DOHH2 (cell line): Measurements from ENCODE around the gene ADRA1B.

Experiments
- H3F3A ChIP-seq: fragments of 200-600 bp; sonication (generic), shearing (Covaris generic); 2 replicates; pipeline ENCODE4 v1.6.0; 2016; ENCODE audit warnings: antibody characterized with exemption, mild to moderate bottlenecking; ENCODE audit not compliant: control insufficient read depth, insufficient read depth
- H3K27ac ChIP-seq: fragments of 200-600 bp; sonication (generic); 2 replicates; pipeline ENCODE4 v1.5.1; 2014; ENCODE audit warnings: low read depth, mild to moderate bottlenecking, low read length, moderate library complexity
- H3K27me3 ChIP-seq: fragments of 200-600 bp; sonication (generic); 2 replicates; pipeline ENCODE4 v1.6.1; 2014; ENCODE audit warnings: mild to moderate bottlenecking, low read length, mixed read lengths; ENCODE audit not compliant: control insufficient read depth
- H3K36me3 ChIP-seq: fragments of 200-600 bp; sonication (generic); 2 replicates; pipeline ENCODE4 v1.6.1; 2014; ENCODE audit warnings: mild to moderate bottlenecking, low read length, moderate library complexity, mixed read lengths; ENCODE audit not compliant: control insufficient read depth
- H3K4me1 ChIP-seq: fragments of 200-600 bp; sonication (generic); 2 replicates; pipeline ENCODE4 v1.6.1; 2014; ENCODE audit warnings: mild to moderate bottlenecking, low read length, mixed read lengths; ENCODE audit not compliant: control insufficient read depth
- H3K4me2 ChIP-seq: fragments of 200-600 bp; sonication (generic); 2 replicates; pipeline ENCODE4 v1.6.0; 2014; ENCODE audit warnings: mild to moderate bottlenecking, low read length, moderate library complexity
- H3K4me3 ChIP-seq: fragments of 200-600 bp; sonication (generic); 2 replicates; pipeline ENCODE4 v1.5.1; 2014; ENCODE audit warnings: mild to moderate bottlenecking, low read length, mixed read lengths
- H3K79me2 ChIP-seq: fragments of 200-600 bp; sonication (generic); 2 replicates; pipeline ENCODE4 v1.6.1; 2014; ENCODE audit warnings: mild to moderate bottlenecking, low read length, mixed read lengths; ENCODE audit not compliant: control insufficient read depth
- H3K9me2 ChIP-seq: fragments of 200-600 bp; sonication (generic); replicated peaks from 2 replicates; pipeline ENCODE4 v1.6.1; 2014; ENCODE audit warnings: mild to moderate bottlenecking, low read length, mixed read lengths; ENCODE audit not compliant: control insufficient read depth
- H3K9me3 ChIP-seq: fragments of 200-600 bp; sonication (generic); 2 replicates; pipeline ENCODE4 v1.6.1; 2014; ENCODE audit warnings: antibody characterized with exemption, low read length, mixed read lengths; ENCODE audit not compliant: control insufficient read depth, insufficient read depth
- H4K20me1 ChIP-seq: fragments of 200-600 bp; sonication (generic); 2 replicates; pipeline ENCODE4 v1.6.0; 2014; ENCODE audit warnings: low read depth, mild to moderate bottlenecking, antibody characterized with exemption, low read length, moderate library complexity; ENCODE audit not compliant: control insufficient read depth, insufficient read depth
- CTCF ChIP-seq: fragments of 200-600 bp; sonication (generic); IDR thresholded peaks from one replicate; pipeline ENCODE4 v1.5.1; 2014; ENCODE audit warnings: antibody characterized with exemption, mild to moderate bottlenecking, low read depth, low read length; ENCODE audit not compliant: poor library complexity, severe bottlenecking
- EZH2phosphoT487 ChIP-seq: fragments of 200-600 bp; sonication (generic); IDR thresholded peaks from 2 replicates; pipeline ENCODE4 v1.6.1; 2017; ENCODE audit warnings: borderline replicate concordance, mild to moderate bottlenecking, antibody characterized with exemption, low read length, moderate library complexity, mixed read lengths

The ADRA1B gene

GRCh38 chr5:159905496-159905895 lies 10.8 kb upstream of the ADRA1B start:
- H3K36me3 ChIP-seq: no peaks in the 10 kb centered on the region
- H4K20me1 ChIP-seq: no peaks in the 10 kb centered on the region
- no peaks in the 10 kb centered on the region for H3K4me1 ChIP-seq
- no peaks in the 10 kb centered on the region for H3K79me2 ChIP-seq
- H3K9me2 ChIP-seq: no peaks in the 10 kb centered on the region
- peaks cover 19% of the 10 kb centered on the region; the same call in 1 of the 2 replicates for H3K27me3 ChIP-seq
- no peak for TF ChIP-seq CTCF
- TF ChIP-seq EZH2phosphoT487: no peak
- H3K4me3 ChIP-seq: no peak overlapping the region
- H3K4me2 ChIP-seq: no peak overlapping the region
- H3K27ac ChIP-seq: no peak overlapping the region
- H3K9me3 ChIP-seq: no peaks in the 10 kb centered on the region
- H3F3A ChIP-seq: no peaks in the 10 kb centered on the region

- peaks cover 21% of the 10 kb centered on the region; the same call in 1 of the 2 replicates for H3K27me3 ChIP-seq
- no peaks in the 10 kb centered on the region for H3F3A ChIP-seq
- H3K9me3 ChIP-seq: no peaks in the 10 kb centered on the region
- H3K9me2 ChIP-seq: no peaks in the 10 kb centered on the region
- H4K20me1 ChIP-seq: no peaks in the 10 kb centered on the region
- H3K79me2 ChIP-seq: no peaks in the 10 kb centered on the region
- H3K36me3 ChIP-seq: no peaks in the 10 kb centered on the region
- H3K4me1 ChIP-seq: no peaks in the 10 kb centered on the region
- no peak for TF ChIP-seq EZH2phosphoT487
- no peak for TF ChIP-seq CTCF
- no peak overlapping the region for H3K4me2 ChIP-seq
- no peak overlapping the region for H3K4me3 ChIP-seq
- H3K27ac ChIP-seq: no peak overlapping the region
These were observed 9.8 kb upstream of the ADRA1B start for GRCh38 chr5:159906463-159906862.

- H3K27me3 ChIP-seq: peaks cover 21% of the 10 kb centered on the region; the same call in 1 of the 2 replicates
- TF ChIP-seq EZH2phosphoT487 (no peak), CTCF (no peak)
- no peak overlapping the region for H3K4me2 ChIP-seq
- H3K36me3 ChIP-seq: no peaks in the 10 kb centered on the region
- no peaks in the 10 kb centered on the region for H3K4me1 ChIP-seq
- no peaks in the 10 kb centered on the region for H3K9me2 ChIP-seq
- H3K9me3 ChIP-seq: no peaks in the 10 kb centered on the region
- no peaks in the 10 kb centered on the region for H3F3A ChIP-seq
- H4K20me1 ChIP-seq: no peaks in the 10 kb centered on the region
- H3K79me2 ChIP-seq: no peaks in the 10 kb centered on the region
- H3K27ac ChIP-seq: no peak overlapping the region
- no peak overlapping the region for H3K4me3 ChIP-seq
These were observed 9.3 kb upstream of the ADRA1B start for GRCh38 chr5:159906943-159907342.
